Endothelial cell of umbilical vein (primary cell): ENCODE data around the gene DGUOK. TPM values are rescaled to one million over a fixed set of nuclear protein-coding genes. Genes with fewer than 3 reads are reported as not detected.

Experiments used
- BruUV-seq: library from RNA; stranded (reverse); fragments of 400-500 nt; replicated peaks from 2 replicates; lab custom pipeline; 2021; lab: Mats Ljungman, UMichigan
- CTCF ChIA-PET: fragments of 300-600, 350-600 bp; sonication (Branson Sonifier 250); formaldehyde crosslinking; loops from one replicate; lab custom pipeline; 2021; ENCODE audit warnings: antibody characterized with exemption, inconsistent platforms; lab: Charles Lee
- POLR2A ChIA-PET: fragments of 300-600, 350-600 bp; sonication (Branson Sonifier 250); formaldehyde crosslinking; loops from one replicate; lab custom pipeline; 2021; ENCODE audit warnings: antibody characterized with exemption, inconsistent platforms; lab: Charles Lee
- DNase-seq: peaks from one replicate; pipeline ENCODE4 v3.0.0-alpha.2; 2011; ENCODE audit warnings: low read depth, low spot score
- FAIRE-seq: peaks from 2 replicates; lab custom pipeline; 2011; peaks lifted over from hg19 to GRCh38; lab: Jason Lieb, UNC
- H2AFZ ChIP-seq: 2 replicates; pipeline ENCODE4 v1.6.0; 2012; ENCODE audit warnings: low read depth, low read length, control low read depth, inconsistent platforms
- H3K27ac ChIP-seq: 2 replicates; pipeline ENCODE4 v1.5.1; 2011; ENCODE audit warnings: low read depth, mild to moderate bottlenecking, control low read depth, low read length, moderate library complexity; ENCODE audit not compliant: insufficient read depth
- H3K27me3 ChIP-seq, 2 experiments: 2 replicates each; pipeline versions ENCODE4 v1.6.0 to v1.6.1; 2011; ENCODE audit warnings: low read length in 2 of 2, mixed read lengths in 1 of 2; ENCODE audit not compliant: control insufficient read depth in 2 of 2, insufficient read depth in 2 of 2
- H3K36me3 ChIP-seq, 2 experiments: 2 replicates in 1 of 2; 3 replicates in 1 of 2; pipeline ENCODE4 v1.5.1; 2011; ENCODE audit warnings: low read length in 2 of 2, mild to moderate bottlenecking in 1 of 2, moderate library complexity in 1 of 2; ENCODE audit not compliant: control insufficient read depth in 2 of 2, insufficient read depth in 2 of 2; ENCODE audit errors: extremely low read depth in 1 of 2
- H3K4me1 ChIP-seq: 3 replicates; pipeline ENCODE4 v1.5.1; 2011; ENCODE audit warnings: mild to moderate bottlenecking, low read length; ENCODE audit not compliant: control insufficient read depth, insufficient read depth; ENCODE audit errors: extremely low read depth
- H3K4me2 ChIP-seq: 2 replicates; pipeline ENCODE4 v1.6.1; 2011; ENCODE audit warnings: low read length, control low read depth, mixed read lengths; ENCODE audit not compliant: insufficient read depth
- H3K4me3 ChIP-seq, 3 experiments: fragments of 200-600 bp in 1 of 3; sonication (generic), shearing (Covaris generic) in 1 of 3; replicated peaks in 1 of 3; 2 replicates each; pipeline ENCODE4 v1.5.1; 2011 to 2016; ENCODE audit warnings: control low read depth in 3 of 3, low read length in 3 of 3, mild to moderate bottlenecking in 2 of 3, inconsistent platforms in 1 of 3, low read depth in 1 of 3, moderate library complexity in 1 of 3; ENCODE audit not compliant: insufficient read depth in 1 of 3
- H3K79me2 ChIP-seq: 2 replicates; pipeline ENCODE4 v1.6.0; 2012; ENCODE audit warnings: low read length, inconsistent platforms; ENCODE audit not compliant: control insufficient read depth, insufficient read depth
- H3K9ac ChIP-seq: replicated peaks from 2 replicates; pipeline ENCODE3; 2011; ENCODE audit warnings: low read length, control low read depth; ENCODE audit not compliant: insufficient read depth; ENCODE audit errors: extremely low read depth
- H3K9me1 ChIP-seq: replicated peaks from 3 replicates; pipeline ENCODE4 v1.6.0; 2011; ENCODE audit warnings: mild to moderate bottlenecking, low read length; ENCODE audit not compliant: control insufficient read depth, insufficient read depth; ENCODE audit errors: extremely low read depth
- H3K9me3 ChIP-seq: replicated peaks from 2 replicates; pipeline ENCODE4 v1.5.1; 2012; ENCODE audit warnings: low read length, inconsistent platforms; ENCODE audit not compliant: control insufficient read depth, insufficient read depth
- H4K20me1 ChIP-seq: replicated peaks from 2 replicates; pipeline ENCODE3; 2011; ENCODE audit warnings: mild to moderate bottlenecking, low read length; ENCODE audit not compliant: control insufficient read depth, insufficient read depth; ENCODE audit errors: extremely low read depth
- JUN ChIP-seq: IDR thresholded peaks from 2 replicates; pipeline ENCODE4 v1.6.1; 2011; ENCODE audit warnings: borderline replicate concordance, low read depth; ENCODE audit not compliant: insufficient read length, insufficient read depth
- dilution Hi-C: fragments of 300-500 bp; cut with MboI; formaldehyde crosslinking; loops from one replicate; pipeline ENCODE4 v1.15.0; 2019; ENCODE audit warnings: low sequenced_read_pairs; ENCODE audit not compliant: extremely low pct_ligation_motif_present
- intact Hi-C: fragments of 100-400 bp; cut with micrococcal nuclease; formaldehyde crosslinking; loops from one replicate; pipeline ENCODE4 v1.10.0; 2022
- polyA plus RNA-seq, 4 experiments: library from polyadenylated mRNA; depleted of rRNA in 3 of 4; stranded (reverse) in 3 of 4; unstranded in 1 of 4; fragments of >200 nt; gene quantifications; 2 replicates each; pipeline versions ENCODE4 v1.2.1 to v1.2.3, GENCODE V29; 2011 to 2012; ENCODE audit warnings: missing spikeins in 1 of 4
- total RNA-seq: library from RNA; stranded (reverse); gene quantifications from 2 replicates; pipeline ENCODE4 v1.2.3, GENCODE V29; 2021
- TF ChIP-seq, protein P1 (sequence below), 2 donors: IDR thresholded peaks; 1 replicate in 1 of 2; 2 replicates in 1 of 2; pipeline ENCODE4 v1.5.1; 2011; ENCODE audit warnings: low read length in 2 of 2, mild to moderate bottlenecking in 2 of 2, moderate library complexity in 2 of 2, control low read depth in 1 of 2, inconsistent platforms in 1 of 2, low read depth in 1 of 2; ENCODE audit not compliant: insufficient read depth in 1 of 2; ENCODE audit errors: extremely low read depth in 1 of 2

DGUOK gene
- total and polyA plus RNA-seq, 2 donors (not counting 3 experiments of a cell fraction or from before 2014, with no cell fraction given): 51.8 to 77.5 TPM

DNA sequence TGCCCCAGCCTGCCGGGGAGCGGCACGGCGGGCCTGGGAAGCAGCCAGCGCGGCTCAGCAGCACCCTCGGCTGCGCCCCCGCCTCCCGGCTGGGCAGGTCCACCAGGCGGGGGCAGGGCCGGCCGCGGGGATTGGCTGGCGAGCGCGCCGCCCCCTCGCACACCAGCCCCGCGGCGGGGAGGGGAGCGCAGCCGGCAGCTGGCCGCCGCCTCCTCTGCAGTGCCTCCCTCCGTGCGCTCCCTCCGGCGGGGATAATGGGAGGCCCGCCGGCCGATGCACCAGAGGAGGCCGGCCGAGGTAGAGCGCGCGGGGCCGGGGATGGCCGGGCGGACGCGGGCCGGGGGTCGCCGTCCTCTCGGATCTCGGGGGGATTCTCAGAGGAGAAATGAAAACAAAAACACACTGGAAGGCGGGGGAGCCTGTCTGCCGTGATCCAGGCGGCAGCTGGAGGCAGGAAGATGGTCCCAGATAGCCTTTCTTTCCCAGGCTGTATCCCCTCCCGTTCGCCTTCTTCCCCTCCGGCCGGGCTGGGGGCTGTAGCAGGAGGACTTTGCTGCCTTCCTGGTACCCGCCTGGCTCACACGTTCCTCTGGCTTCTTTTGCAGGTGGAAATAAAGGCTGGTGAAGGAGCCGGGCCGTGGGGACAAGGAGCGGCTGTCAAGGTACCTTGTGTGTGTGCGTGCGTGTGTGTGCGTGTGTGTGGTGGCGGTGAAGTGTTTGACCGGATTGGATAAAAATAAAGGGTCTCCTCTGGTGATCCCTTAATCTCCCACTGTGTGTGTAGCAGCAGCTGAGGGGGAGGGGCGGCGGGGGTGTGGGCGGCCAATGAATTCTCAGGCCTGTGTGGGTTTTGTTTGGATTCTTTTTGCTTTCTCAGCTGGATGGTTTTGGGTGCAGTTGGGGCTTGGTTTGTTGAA is 76.1 kb downstream of the DGUOK start:
- Histone ChIP-seq H2AFZ (peak overlapping the region; percentile 34), H3K27ac (no peak overlapping the region)
- FAIRE-seq: peak; percentile 70

More for the DNA sequence above, 76.1 kb downstream of the DGUOK start:
- Histone ChIP-seq H3K79me2 (peaks cover 9% of the 10 kb centered on the region), H3K9ac (peak overlapping the region; percentile 38), H3K4me2 (peak overlapping the region; percentile 85), H3K4me3 (peak overlapping the region; percentile 11 to 45 (median 44)), H3K9me3 (no peaks in the 10 kb centered on the region), H4K20me1 (no peaks in the 10 kb centered on the region), H3K4me1 (peaks cover 9% of the 10 kb centered on the region), H3K36me3 (peaks cover 0 to 2% of the 10 kb centered on the region in 2 experiments), H3K27me3 (no peaks in the 10 kb centered on the region), H3K9me1 (no peaks in the 10 kb centered on the region)
- TF ChIP-seq, protein P1, sequence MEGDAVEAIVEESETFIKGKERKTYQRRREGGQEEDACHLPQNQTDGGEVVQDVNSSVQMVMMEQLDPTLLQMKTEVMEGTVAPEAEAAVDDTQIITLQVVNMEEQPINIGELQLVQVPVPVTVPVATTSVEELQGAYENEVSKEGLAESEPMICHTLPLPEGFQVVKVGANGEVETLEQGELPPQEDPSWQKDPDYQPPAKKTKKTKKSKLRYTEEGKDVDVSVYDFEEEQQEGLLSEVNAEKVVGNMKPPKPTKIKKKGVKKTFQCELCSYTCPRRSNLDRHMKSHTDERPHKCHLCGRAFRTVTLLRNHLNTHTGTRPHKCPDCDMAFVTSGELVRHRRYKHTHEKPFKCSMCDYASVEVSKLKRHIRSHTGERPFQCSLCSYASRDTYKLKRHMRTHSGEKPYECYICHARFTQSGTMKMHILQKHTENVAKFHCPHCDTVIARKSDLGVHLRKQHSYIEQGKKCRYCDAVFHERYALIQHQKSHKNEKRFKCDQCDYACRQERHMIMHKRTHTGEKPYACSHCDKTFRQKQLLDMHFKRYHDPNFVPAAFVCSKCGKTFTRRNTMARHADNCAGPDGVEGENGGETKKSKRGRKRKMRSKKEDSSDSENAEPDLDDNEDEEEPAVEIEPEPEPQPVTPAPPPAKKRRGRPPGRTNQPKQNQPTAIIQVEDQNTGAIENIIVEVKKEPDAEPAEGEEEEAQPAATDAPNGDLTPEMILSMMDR (IDR thresholded peaks at IDR 0.05; ENCODE audit: extremely low read depth in 1 of 2, insufficient read depth in 1 of 2, low read depth in 1 of 2, low read length in 2 of 2): peak in 1 of 2 donors; percentile 3
- TF ChIP-seq JUN: no peak
- peak; percentile 84 for DNase-seq
- CTCF ChIA-PET: interaction anchor here (0.7 to 3.1 kb wide), 9 partner anchors 10 to 174 kb away, joined by 3 to 15 read pairs (median 3); partner anchors contain the start of gene STAMBP
- intact Hi-C loops (loop anchor here (1.0 to 5.0 kb wide), 2 partner anchors 15 to 105 kb away; no protein-coding TSS in a partner anchor), dilution Hi-C loops (no loop called here)
- POLR2A ChIA-PET: no interaction called here
- no TSS peak for BruUV-seq
